A673 (cell line): ENCODE data around the gene UTP4. TPM values are rescaled to one million over a fixed set of nuclear protein-coding genes. Genes with fewer than 3 reads are reported as not detected.
A peak's percentile ranks its signal among the peaks of the same experiment; 100 is the strongest.

ENCODE experiments used
- BruUV-seq: library from RNA; stranded (reverse); fragments of 400-500 nt; replicated peaks from 2 replicates; lab custom pipeline; 2021; lab: Mats Ljungman, UMichigan
- CTCF ChIA-PET: fragments of 300-600 bp; sonication (Branson Sonifier 250); formaldehyde crosslinking; loops from one replicate; lab custom pipeline; 2022; ENCODE audit warnings: antibody characterized with exemption; lab: Charles Lee
- POLR2A ChIA-PET: fragments of 300-600 bp; sonication (Branson Sonifier 250); formaldehyde crosslinking; loops from one replicate; lab custom pipeline; 2022; ENCODE audit warnings: antibody characterized with exemption; ENCODE audit not compliant: low non-redundant PET; lab: Charles Lee
- DNase-seq: peaks from one replicate; pipeline ENCODE4 v3.0.0-alpha.2; 2015; ENCODE audit warnings: low spot score
- H3K27ac ChIP-seq: fragments of 200-600 bp; sonication (generic); 2 replicates; pipeline ENCODE4 v1.5.1; 2016; ENCODE audit warnings: mixed run types, low read depth, mild to moderate bottlenecking, mixed read lengths, antibody characterized with exemption, low read length; ENCODE audit not compliant: poor library complexity, severe bottlenecking
- H3K27me3 ChIP-seq: fragments of 200-600 bp; sonication (generic); replicated peaks from 2 replicates; pipeline ENCODE4 v1.6.1; 2017; ENCODE audit warnings: mixed run types, low read depth, mild to moderate bottlenecking, mixed read lengths, antibody characterized with exemption, low read length; ENCODE audit not compliant: insufficient read depth, poor library complexity
- H3K36me3 ChIP-seq: fragments of 200-600 bp; sonication (generic); 2 replicates; pipeline ENCODE4 v1.6.1; 2016; ENCODE audit warnings: mixed run types, mild to moderate bottlenecking, mixed read lengths, antibody characterized with exemption, low read length; ENCODE audit not compliant: insufficient read depth, poor library complexity, severe bottlenecking
- H3K4me1 ChIP-seq: fragments of 200-600 bp; sonication (generic); 2 replicates; pipeline ENCODE4 v1.6.1; 2017; ENCODE audit warnings: mixed run types, mild to moderate bottlenecking, mixed read lengths, antibody characterized with exemption, low read length; ENCODE audit not compliant: insufficient read depth, poor library complexity, severe bottlenecking
- H3K4me3 ChIP-seq: fragments of 200-600 bp; sonication (generic); 2 replicates; pipeline ENCODE4 v1.5.1; 2016; ENCODE audit warnings: low read depth, mixed run types, mild to moderate bottlenecking, mixed read lengths, low read length; ENCODE audit not compliant: poor library complexity, severe bottlenecking
- H3K9me3 ChIP-seq: fragments of 200-600 bp; sonication (generic); 2 replicates; pipeline ENCODE4 v1.6.1; 2016; ENCODE audit warnings: mixed run types, low read depth, mild to moderate bottlenecking, mixed read lengths, antibody characterized with exemption, low read length; ENCODE audit not compliant: poor library complexity, severe bottlenecking
- CTCF ChIP-seq: fragments of 300-800, 200-600 bp; sonication (generic); conservative IDR thresholded peaks from 2 replicates; pipeline ENCODE4 v1.5.1; 2017; ENCODE audit warnings: low read depth, mild to moderate bottlenecking, antibody characterized with exemption, low read length, moderate library complexity, mixed read lengths
- EZH2 ChIP-seq: fragments of 200-600 bp; sonication (generic); IDR thresholded peaks from 2 replicates; pipeline ENCODE4 v1.6.1; 2017; ENCODE audit warnings: borderline replicate concordance, low read depth, mild to moderate bottlenecking, mixed read lengths, antibody characterized with exemption, low read length; ENCODE audit not compliant: poor library complexity, severe bottlenecking
- intact Hi-C: fragments of 100-400 bp; cut with micrococcal nuclease; formaldehyde crosslinking; loops from one replicate; pipeline ENCODE4 v1.10.0; 2022; ENCODE audit not compliant: unreplicated experiment
- total RNA-seq: library from RNA; stranded (reverse); gene quantifications from 2 replicates; pipeline ENCODE4 v1.2.3, GENCODE V29; 2021

UTP4 gene
- total RNA-seq, 1 experiment from 2014 or later, result 146 TPM

GRCh38 chr16:69199382-69199781 lies 66.9 kb downstream of the UTP4 start:
- H3K9me3 ChIP-seq, result no peaks in the 10 kb centered on the region
- ChIA-PET POLR2A (no interaction called here), CTCF (no interaction called here)
- H3K4me1 ChIP-seq, result peaks cover 21% of the 10 kb centered on the region
- TF ChIP-seq EZH2, result no peak
- TF ChIP-seq CTCF, result no peak
- DNase-seq, result no peak
- no TSS peak for BruUV-seq
- no peaks in the 10 kb centered on the region for H3K27me3 ChIP-seq
- H3K27ac ChIP-seq, result no peak overlapping the region
- H3K4me3 ChIP-seq, result no peak overlapping the region
- no peaks in the 10 kb centered on the region for H3K36me3 ChIP-seq
- intact Hi-C loops, result no loop called here

DNA sequence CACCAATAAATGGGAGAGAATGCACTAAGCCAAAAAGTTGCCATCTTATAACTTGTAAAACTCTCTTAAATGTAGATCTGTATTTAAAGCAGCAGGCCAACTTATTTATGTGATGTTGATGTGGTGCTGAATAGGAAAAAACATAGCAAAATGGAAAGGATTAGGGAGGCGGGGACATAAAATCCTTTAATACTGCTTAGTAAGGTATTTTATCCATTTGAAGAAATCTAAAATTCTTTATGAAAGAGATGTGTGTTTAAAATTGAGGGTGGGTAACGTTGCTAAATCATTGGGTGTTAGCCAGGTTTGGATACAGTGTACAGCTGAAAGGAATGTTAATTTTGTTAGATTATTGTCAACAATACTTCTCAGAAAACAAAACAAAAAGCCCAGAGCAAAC lies 68.8 kb downstream of the UTP4 start:
- Histone ChIP-seq H3K27ac (peak overlapping the region; percentile 9), H3K27me3 (no peaks in the 10 kb centered on the region), H3K36me3 (no peaks in the 10 kb centered on the region), H3K4me1 (peaks cover 29% of the 10 kb centered on the region), H3K9me3 (no peaks in the 10 kb centered on the region), H3K4me3 (no peak overlapping the region)
- intact Hi-C loops, result no loop called here
- ChIA-PET CTCF (no interaction called here), POLR2A (no interaction called here)
- no TSS peak for BruUV-seq
- no peak for DNase-seq
- no peak for TF ChIP-seq CTCF
- no peak for TF ChIP-seq EZH2

DNA sequence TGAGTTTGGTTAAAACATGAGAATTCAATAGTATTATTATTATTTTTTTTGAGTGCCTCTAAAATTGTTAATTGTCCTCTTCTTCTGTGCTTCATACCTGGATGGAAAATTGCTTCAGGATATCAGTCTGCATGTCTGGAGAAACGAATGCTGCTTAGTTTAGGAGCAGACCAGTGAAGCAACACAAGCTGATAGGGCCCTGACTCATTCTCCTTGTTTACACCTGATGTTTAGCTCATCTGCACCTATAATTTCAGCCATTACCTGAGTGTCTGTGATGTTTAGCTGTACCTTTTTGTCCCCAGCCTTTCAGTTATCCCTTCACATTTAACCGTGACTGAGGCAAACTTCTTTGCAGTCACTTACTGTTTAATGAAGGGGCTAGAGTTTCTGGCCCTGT lies 69.3 kb downstream of the UTP4 start:
- CTCF ChIA-PET, result no interaction called here
- TF ChIP-seq CTCF (no peak), EZH2 (no peak)

More for the DNA sequence above, 69.3 kb downstream of the UTP4 start:
- BruUV-seq, result no TSS peak
- H3K27me3 ChIP-seq, result no peaks in the 10 kb centered on the region
- no peak overlapping the region for H3K4me3 ChIP-seq
- intact Hi-C loops, result no loop called here
- no peaks in the 10 kb centered on the region for H3K9me3 ChIP-seq
- DNase-seq, result no peak
- peaks cover 29% of the 10 kb centered on the region for H3K4me1 ChIP-seq
- POLR2A ChIA-PET, result interaction anchor here (0.6 kb wide), 1 partner anchor 8 kb away, joined by 3 read pairs; no protein-coding TSS in a partner anchor
- no peak overlapping the region for H3K27ac ChIP-seq
- no peaks in the 10 kb centered on the region for H3K36me3 ChIP-seq
